Endodermal cell (in vitro differentiated cells): ENCODE results near the gene ABCC6. TPM values are rescaled to one million over a fixed set of nuclear protein-coding genes. Genes with fewer than 3 reads are reported as not detected.
"Not testable (repeated sequence)": the region's sequence is repeated elsewhere in the genome, so short reads cannot be mapped to it uniquely, and the experiment has no call there.

Experiments used
- DNase-seq: peaks from one replicate; pipeline ENCODE4 v3.0.0-alpha.2; 2017
- H3K27ac ChIP-seq: 2 replicates; pipeline ENCODE4 v1.5.1; 2013; ENCODE audit warnings: mild to moderate bottlenecking, low read depth, low read length, moderate library complexity
- H3K27me3 ChIP-seq: 2 replicates; pipeline ENCODE4 v1.6.1; 2013; ENCODE audit warnings: mild to moderate bottlenecking, low read length, moderate library complexity; ENCODE audit not compliant: insufficient read depth, control insufficient read depth, poor library complexity, severe bottlenecking
- H3K36me3 ChIP-seq: 2 replicates; pipeline ENCODE4 v1.7.0; 2013; ENCODE audit warnings: mild to moderate bottlenecking, low read length, moderate library complexity; ENCODE audit not compliant: control insufficient read depth, insufficient read depth
- H3K4me1 ChIP-seq: one replicate; pipeline ENCODE4 v1.7.0; 2013; ENCODE audit warnings: low read length; ENCODE audit not compliant: control insufficient read depth, insufficient read depth
- H3K4me3 ChIP-seq: 2 replicates; pipeline ENCODE4 v1.5.1; 2013; ENCODE audit warnings: mild to moderate bottlenecking, low read length, moderate library complexity
- H3K9ac ChIP-seq: 2 replicates; pipeline ENCODE4 v1.6.1; 2013; ENCODE audit warnings: mild to moderate bottlenecking, low read length, moderate library complexity; ENCODE audit not compliant: poor library complexity, severe bottlenecking; ENCODE audit errors: extremely low read depth
- H3K9me3 ChIP-seq: 2 replicates; pipeline ENCODE4 v1.6.1; 2013; ENCODE audit warnings: mild to moderate bottlenecking, low read length, moderate library complexity; ENCODE audit not compliant: control insufficient read depth
- H3K27ac Mint-ChIP-seq: 2 replicates; pipeline ENCODE4 v1.8.0; 2020; ENCODE audit warnings: mixed read lengths
- H3K27me3 Mint-ChIP-seq: 2 replicates; pipeline ENCODE4 v1.8.0; 2021; ENCODE audit warnings: mild to moderate bottlenecking, mixed read lengths; ENCODE audit not compliant: insufficient read depth
- H3K36me3 Mint-ChIP-seq: 2 replicates; pipeline ENCODE4 v1.8.0; 2020; ENCODE audit warnings: low read depth, mixed read lengths
- H3K4me1 Mint-ChIP-seq: 2 replicates; pipeline ENCODE4 v1.8.0; 2020; ENCODE audit warnings: mixed read lengths
- H3K4me3 Mint-ChIP-seq: 2 replicates; pipeline ENCODE4 v1.8.0; 2020; ENCODE audit warnings: mild to moderate bottlenecking, moderate library complexity, mixed read lengths
- H3K9me3 Mint-ChIP-seq: 2 replicates; pipeline ENCODE4 v1.8.0; 2020; ENCODE audit warnings: mild to moderate bottlenecking, mixed read lengths
- CTCF ChIP-seq: fragments of 200-600 bp; sonication (generic); conservative IDR thresholded peaks from 2 replicates; pipeline ENCODE4 v1.5.0; 2021; ENCODE audit warnings: antibody characterized with exemption, mild to moderate bottlenecking
- WGBS, 2 experiments: methylation state at CpG; one replicate each; pipeline versions ENCODE4 v1.1.5 to v1.1.7; 2013; ENCODE audit warnings: missing lambda C conversion rate in 2 of 2, mixed read lengths in 1 of 2; ENCODE audit not compliant: insufficient coverage in 1 of 2, insufficient read length in 1 of 2; 5-methylcytosine and 5-hydroxymethylcytosine counted together
- total RNA-seq, 2 donors: library from RNA; stranded (reverse); fragmentation: NEBNext Ultra II Directional in 1 of 2; extraction: Animal tissue kit (Norgen Biotek cat#: 25700) in 1 of 2; gene quantifications; 2 replicates in 1 of 2; 3 replicates in 1 of 2; pipeline ENCODE4 v1.2.1, GENCODE V29; 2021

Gene ABCC6
- total RNA-seq, 2 donors from 2014 or later = 6.5 to 7.8 TPM

DNA sequence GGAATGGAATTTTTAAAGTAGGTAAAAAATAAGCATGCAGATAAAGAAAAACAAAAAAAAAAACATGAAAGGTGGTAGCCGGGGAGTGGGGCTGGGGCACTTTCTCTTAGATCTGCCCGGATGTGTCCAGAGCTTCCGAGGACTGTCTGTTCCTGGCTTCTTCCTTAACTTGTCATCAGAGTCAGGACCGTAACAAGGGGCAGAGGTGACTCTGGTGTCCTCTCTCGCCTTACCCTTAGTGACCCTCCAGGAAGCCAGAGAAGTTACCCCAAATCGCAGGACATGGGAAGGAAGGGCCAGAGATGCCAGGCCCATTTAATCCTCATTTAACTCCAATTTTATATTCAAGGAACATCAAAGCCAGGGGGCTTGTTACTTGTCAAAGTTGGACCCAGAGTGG is 115.5 kb downstream of the ABCC6 start:
- Histone ChIP-seq H3K36me3 (peaks cover 29% of the 10 kb centered on the region), H3K4me3 (no peak overlapping the region), H3K27ac (no peak overlapping the region), H3K9me3 (peaks cover 8% of the 10 kb centered on the region), H3K9ac (no peak overlapping the region), H3K4me1 (no peaks in the 10 kb centered on the region), H3K27me3 (no peaks in the 10 kb centered on the region)
- H3K9me3 Mint-ChIP-seq = peaks cover 6% of the 10 kb centered on the region
- no peak for TF ChIP-seq CTCF
- peaks cover 7% of the 10 kb centered on the region for H3K4me1 Mint-ChIP-seq
- H3K36me3 Mint-ChIP-seq = peaks cover 66% of the 10 kb centered on the region
- no peaks in the 10 kb centered on the region for H3K27me3 Mint-ChIP-seq
- WGBS, 2 experiments = 96 to 100% methylated on average over 4 to 6 of the region's 6 CpGs
- no peak overlapping the region for H3K4me3 Mint-ChIP-seq
- no peak overlapping the region for H3K27ac Mint-ChIP-seq
- no peak for DNase-seq

- no peak overlapping the region for H3K27ac ChIP-seq
- no peak for TF ChIP-seq CTCF
- no peaks in the 10 kb centered on the region for H3K4me1 ChIP-seq
- H3K27me3 ChIP-seq = no peaks in the 10 kb centered on the region
- no peak overlapping the region for H3K9ac ChIP-seq
- 73 to 84% methylated on average over 2 to 6 of the region's 6 CpGs for WGBS, 2 experiments
- Mint-ChIP-seq H3K27me3 (no peaks in the 10 kb centered on the region), H3K27ac (no peak overlapping the region), H3K4me1 (peaks cover 7% of the 10 kb centered on the region), H3K4me3 (no peak overlapping the region), H3K36me3 (peaks cover 65% of the 10 kb centered on the region), H3K9me3 (peaks cover 6% of the 10 kb centered on the region)
- no peak overlapping the region for H3K4me3 ChIP-seq
- peaks cover 8% of the 10 kb centered on the region for H3K9me3 ChIP-seq
- DNase-seq = no peak
- peaks cover 29% of the 10 kb centered on the region for H3K36me3 ChIP-seq
These were observed 116.8 kb downstream of the ABCC6 start for GRCh38 chr16:16106466-16106865.

DNA sequence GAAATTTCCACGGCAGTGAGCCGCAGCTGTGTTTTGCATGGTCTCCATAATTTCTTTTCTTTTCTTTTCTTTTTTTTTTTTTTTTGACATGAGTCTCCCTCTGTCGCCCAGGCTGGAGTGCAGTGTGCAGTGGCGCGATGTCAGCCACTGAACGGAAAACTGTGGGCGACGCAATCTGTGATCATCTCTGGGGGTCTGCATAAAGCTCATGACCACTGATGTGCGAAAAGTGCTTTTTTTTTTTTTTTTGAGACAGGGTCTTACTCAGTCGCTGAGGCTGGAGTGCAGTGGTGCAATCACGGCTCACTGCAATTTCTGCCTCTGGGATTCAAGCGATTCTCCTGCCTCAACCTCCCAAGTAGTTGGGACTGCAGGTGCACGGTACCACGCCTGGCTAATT is 117.6 kb downstream of the ABCC6 start:
- H3K9me3 ChIP-seq = peaks cover 8% of the 10 kb centered on the region
- no peaks in the 10 kb centered on the region for H3K27me3 Mint-ChIP-seq
- no peak overlapping the region for H3K4me3 ChIP-seq
- H3K27me3 ChIP-seq = no peaks in the 10 kb centered on the region
- no peak overlapping the region for H3K9ac ChIP-seq
- H3K9me3 Mint-ChIP-seq = peaks cover 6% of the 10 kb centered on the region
- H3K4me1 ChIP-seq = no peaks in the 10 kb centered on the region
- H3K4me3 Mint-ChIP-seq = no peak overlapping the region
- no peak for DNase-seq
- TF ChIP-seq CTCF = no peak
- H3K27ac ChIP-seq = no peak overlapping the region
- peaks cover 63% of the 10 kb centered on the region for H3K36me3 Mint-ChIP-seq
- peaks cover 7% of the 10 kb centered on the region for H3K4me1 Mint-ChIP-seq
- 95 to 96% methylated on average over 10 to 14 of the region's 14 CpGs for WGBS, 2 experiments
- H3K27ac Mint-ChIP-seq = no peak overlapping the region
- peaks cover 27% of the 10 kb centered on the region for H3K36me3 ChIP-seq

DNA sequence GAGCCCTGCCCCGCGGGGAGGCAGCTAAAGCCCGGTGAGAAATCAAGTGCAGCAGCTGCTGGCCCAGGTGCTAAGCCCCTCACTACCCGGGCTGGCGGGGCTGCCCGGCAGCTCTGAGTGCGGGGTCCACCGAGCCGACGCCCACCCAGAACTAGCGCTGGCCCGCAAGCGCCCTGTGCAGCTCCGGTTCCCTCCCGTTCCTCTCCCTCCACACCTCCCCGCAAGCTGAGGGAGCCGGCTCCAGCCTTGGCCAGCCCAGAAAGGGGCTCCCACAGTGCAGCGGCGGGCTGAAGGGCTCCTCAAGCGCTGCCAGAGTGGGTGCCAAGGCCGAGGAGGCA is 118.5 kb downstream of the ABCC6 start:
- H3K9ac ChIP-seq, H3K27ac ChIP-seq, H3K4me1 Mint-ChIP-seq, H3K27ac Mint-ChIP-seq, H3K27me3 Mint-ChIP-seq, H3K9me3 Mint-ChIP-seq, H3K9me3 ChIP-seq, H3K27me3 ChIP-seq, H3K4me1 ChIP-seq, H3K4me3 ChIP-seq, H3K4me3 Mint-ChIP-seq, DNase-seq: not testable (repeated sequence)
- peaks cover 29% of the 10 kb centered on the region for H3K36me3 ChIP-seq
- peaks cover 63% of the 10 kb centered on the region for H3K36me3 Mint-ChIP-seq
- 97% methylated on average over 21 of the region's 21 CpGs; no CpG with 5 or more reads in 1 of the 2 experiments for WGBS, 2 experiments

DNA sequence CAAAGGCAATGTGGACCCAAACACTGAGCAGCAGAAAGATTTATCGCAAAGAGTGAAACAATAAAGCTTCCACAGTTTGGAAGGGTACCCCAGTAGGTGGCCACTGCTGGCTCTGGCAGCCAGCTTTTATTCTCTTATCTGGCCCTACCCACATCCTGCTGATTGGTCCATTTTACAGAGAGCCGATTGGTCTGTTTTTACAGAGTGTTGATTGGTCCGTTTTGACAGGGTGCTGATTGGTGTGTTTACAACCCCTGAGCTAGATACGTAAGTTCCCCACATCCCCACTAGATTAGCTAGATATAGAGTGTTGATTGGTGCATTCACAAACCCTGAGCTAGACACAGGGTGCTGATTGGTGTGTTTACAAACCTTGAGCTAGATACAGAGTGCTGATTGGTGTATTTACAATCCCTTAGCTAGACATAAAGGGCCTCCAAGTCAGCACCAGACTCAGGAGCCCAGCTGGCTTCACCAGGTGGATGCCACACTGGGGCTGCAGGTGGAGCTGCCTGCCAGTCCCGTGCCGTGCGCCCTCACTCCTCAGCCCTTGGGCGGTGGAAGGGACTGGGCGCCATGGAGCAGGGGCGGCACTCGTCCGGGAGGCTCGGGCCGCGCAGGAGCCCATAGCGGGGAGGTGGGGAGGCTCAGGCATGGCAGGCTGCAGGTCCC is 119.0 kb downstream of the ABCC6 start:
- not testable (repeated sequence) for H3K27me3 Mint-ChIP-seq, H3K9me3 Mint-ChIP-seq, H3K4me3 ChIP-seq, H3K4me1 Mint-ChIP-seq, H3K4me3 Mint-ChIP-seq, H3K27ac ChIP-seq, DNase-seq, H3K4me1 ChIP-seq, H3K9ac ChIP-seq, H3K27me3 ChIP-seq, H3K9me3 ChIP-seq
- Mint-ChIP-seq H3K36me3 (peaks cover 58% of the 10 kb centered on the region), H3K27ac (peak overlapping the region; percentile 56)
- peaks cover 29% of the 10 kb centered on the region for H3K36me3 ChIP-seq
- 93 to 95% methylated on average over 11 to 15 of the region's 16 CpGs for WGBS, 2 experiments
